Measurements from ENCODE around the gene TTYH1. TPM values are rescaled to one million over a fixed set of nuclear protein-coding genes. Genes with fewer than 3 reads are reported as not detected.

The TTYH1 gene
- total and polyA plus RNA-seq, 2 donors (not counting 3 experiments of a cell fraction or from before 2014, with no cell fraction given), result not detected

DNA sequence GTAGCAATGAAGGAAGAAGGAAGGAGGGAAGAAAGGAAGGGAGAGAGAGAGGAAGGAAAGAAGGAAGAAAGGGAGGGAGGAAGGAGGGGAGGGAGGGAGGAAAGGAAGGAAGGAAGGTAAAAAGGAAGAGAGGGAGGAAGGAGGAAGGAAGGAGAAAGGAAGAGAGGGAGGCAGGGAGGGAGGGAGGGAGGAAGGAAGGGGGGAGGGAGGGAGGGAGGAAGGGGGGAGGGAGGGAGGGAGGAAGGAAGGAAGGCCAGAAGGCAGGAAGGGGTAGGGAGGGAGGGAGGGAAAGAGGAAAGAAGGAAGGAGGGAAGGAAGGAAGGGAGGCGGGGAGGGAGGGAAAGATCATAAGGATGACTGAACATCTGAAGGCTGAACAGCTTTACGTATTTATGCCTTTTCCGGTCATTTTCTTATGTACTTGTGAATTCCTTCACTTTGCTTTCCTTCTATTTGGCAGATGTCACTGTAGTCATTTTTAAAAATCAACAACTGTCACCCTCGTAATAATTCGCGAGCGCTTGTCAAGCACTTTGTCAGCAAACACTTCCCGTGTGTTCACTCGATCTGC, 6.7 kb upstream of the TTYH1 start:
- Histone ChIP-seq H3K9me3 (replicated peaks; ENCODE audit: control insufficient read depth, insufficient read depth, low read length) (no peaks in the 10 kb centered on the region), H3K9me1 (replicated peaks; ENCODE audit: control insufficient read depth, extremely low read depth, insufficient read depth, low read length) (no peaks in the 10 kb centered on the region), H3K4me2 (ENCODE audit: insufficient read depth, low read length) (no peak overlapping the region), H4K20me1 (replicated peaks; ENCODE audit: control insufficient read depth, extremely low read depth, insufficient read depth, low read length) (no peaks in the 10 kb centered on the region), H3K79me2 (ENCODE audit: control insufficient read depth, insufficient read depth, low read length) (no peaks in the 10 kb centered on the region), H3K27me3 (ENCODE audit: control insufficient read depth in 2 of 2, insufficient read depth in 2 of 2, low read length in 2 of 2) (no peaks in the 10 kb centered on the region), H3K27ac (ENCODE audit: insufficient read depth, low read depth, low read length) (no peak overlapping the region), H3K4me3 (replicated peaks in 1 of 3; ENCODE audit: insufficient read depth in 1 of 3, low read depth in 1 of 3, low read length in 3 of 3) (no peak overlapping the region), H3K9ac (replicated peaks; ENCODE audit: extremely low read depth, insufficient read depth, low read length) (no peak overlapping the region), H3K4me1 (ENCODE audit: control insufficient read depth, extremely low read depth, insufficient read depth, low read length) (no peaks in the 10 kb centered on the region), H2AFZ (ENCODE audit: low read depth, low read length) (no peak overlapping the region), H3K36me3 (ENCODE audit: control insufficient read depth in 2 of 2, extremely low read depth in 1 of 2, insufficient read depth in 2 of 2, low read length in 2 of 2) (no peaks in the 10 kb centered on the region)
- ChIA-PET POLR2A (no interaction called here), CTCF (interaction anchor here (0.6 kb wide), 1 partner anchor 1771 kb away, joined by 3 read pairs; no protein-coding TSS in a partner anchor)
- dilution Hi-C loops (cut with MboI; ENCODE audit: extremely low pct_ligation_motif_present, low sequenced_read_pairs), result no loop called here
- intact Hi-C loops (cut with micrococcal nuclease), result no loop called here
- no TSS peak for BruUV-seq (replicated peaks)
- DNase-seq (ENCODE audit: low read depth, low spot score), result no peak
- FAIRE-seq, result no peak
- TF ChIP-seq GATA2 (IDR thresholded peaks at IDR 0.05; ENCODE audit: insufficient read depth, insufficient read length, low read depth, low read length), result no peak

DNA sequence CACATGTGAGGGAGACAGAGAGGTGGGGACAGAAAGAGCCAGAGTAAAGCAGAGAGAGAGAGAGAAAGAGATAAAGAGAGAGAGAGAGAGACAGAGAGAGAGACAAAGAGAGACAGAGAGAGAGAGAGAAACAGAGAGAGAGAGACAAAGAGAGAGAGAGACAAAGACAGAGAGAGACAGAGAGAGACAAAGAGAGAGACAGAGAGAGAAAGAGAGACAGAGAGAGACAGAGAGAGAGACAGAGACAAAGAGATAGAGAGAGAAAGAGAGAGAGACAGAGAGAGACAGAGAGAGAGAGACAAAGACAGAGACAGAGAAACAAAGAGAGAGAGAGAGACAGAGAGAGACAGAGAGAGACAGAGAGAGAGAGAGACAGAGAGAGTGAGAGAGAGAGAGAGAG, 4.2 kb upstream of the TTYH1 start:
- no peaks in the 10 kb centered on the region for H3K79me2 ChIP-seq (ENCODE audit: control insufficient read depth, insufficient read depth, low read length)
- intact Hi-C loops (cut with micrococcal nuclease), result no loop called here

More for the DNA sequence above, 4.2 kb upstream of the TTYH1 start:
- H3K9me3 ChIP-seq (replicated peaks; ENCODE audit: control insufficient read depth, insufficient read depth, low read length), result no peaks in the 10 kb centered on the region
- no peak overlapping the region for H3K9ac ChIP-seq (replicated peaks; ENCODE audit: extremely low read depth, insufficient read depth, low read length)
- H4K20me1 ChIP-seq (replicated peaks; ENCODE audit: control insufficient read depth, extremely low read depth, insufficient read depth, low read length), result no peaks in the 10 kb centered on the region
- CTCF ChIA-PET, result no interaction called here
- H3K27me3 ChIP-seq (ENCODE audit: control insufficient read depth in 2 of 2, insufficient read depth in 2 of 2, low read length in 2 of 2), result peaks cover 7 to 9% of the 10 kb centered on the region in 2 experiments
- dilution Hi-C loops (cut with MboI; ENCODE audit: extremely low pct_ligation_motif_present, low sequenced_read_pairs), result no loop called here
- no peak overlapping the region for H3K4me3 ChIP-seq (replicated peaks in 1 of 3; ENCODE audit: insufficient read depth in 1 of 3, low read depth in 1 of 3, low read length in 3 of 3)
- POLR2A ChIA-PET, result no interaction called here
- H3K36me3 ChIP-seq (ENCODE audit: control insufficient read depth in 2 of 2, extremely low read depth in 1 of 2, insufficient read depth in 2 of 2, low read length in 2 of 2), result no peaks in the 10 kb centered on the region
- no peaks in the 10 kb centered on the region for H3K9me1 ChIP-seq (replicated peaks; ENCODE audit: control insufficient read depth, extremely low read depth, insufficient read depth, low read length)
- BruUV-seq (replicated peaks), result no TSS peak
- H2AFZ ChIP-seq (ENCODE audit: low read depth, low read length), result no peak overlapping the region
- H3K4me1 ChIP-seq (ENCODE audit: control insufficient read depth, extremely low read depth, insufficient read depth, low read length), result no peaks in the 10 kb centered on the region
- DNase-seq (ENCODE audit: low read depth, low spot score) (no peak), FAIRE-seq (no peak)
- no peak overlapping the region for H3K4me2 ChIP-seq (ENCODE audit: insufficient read depth, low read length)
- TF ChIP-seq EZH2 (IDR thresholded peaks at IDR 0.05; ENCODE audit: borderline replicate concordance, low read depth, low read length, severe bottlenecking), result no peak
- H3K27ac ChIP-seq (ENCODE audit: insufficient read depth, low read depth, low read length), result no peak overlapping the region
